ENCODE data around the gene ULK4.
A peak's percentile ranks its signal among the peaks of the same experiment; 100 is the strongest.

The ULK4 gene

GRCh38 chr3:41213588-41213987, 748.3 kb downstream of the ULK4 start:
- H3K9ac ChIP-seq (ENCODE audit: low read length) = no peak overlapping the region
- peaks cover 49% of the 10 kb centered on the region for H3K4me1 ChIP-seq (ENCODE audit: control insufficient read depth, low read depth, low read length)
- H3K4me3 ChIP-seq (ENCODE audit: low read length) = peak overlapping the region; percentile 14
- no peaks in the 10 kb centered on the region for H3K9me3 ChIP-seq (ENCODE audit: control insufficient read depth, low read depth, low read length)
- H3K36me3 ChIP-seq (ENCODE audit: control insufficient read depth, low read depth, low read length) = no peaks in the 10 kb centered on the region
- no peaks in the 10 kb centered on the region for H3K27me3 ChIP-seq (ENCODE audit: control insufficient read depth, insufficient read depth, low read length)
- no peak overlapping the region for H3K27ac ChIP-seq (ENCODE audit: low read length)

GRCh38 chr3:41212088-41212487, 749.8 kb downstream of the ULK4 start:
- Histone ChIP-seq H3K27ac (ENCODE audit: low read length) (no peak overlapping the region), H3K27me3 (ENCODE audit: control insufficient read depth, insufficient read depth, low read length) (no peaks in the 10 kb centered on the region), H3K9ac (ENCODE audit: low read length) (no peak overlapping the region), H3K4me3 (ENCODE audit: low read length) (no peak overlapping the region), H3K9me3 (ENCODE audit: control insufficient read depth, low read depth, low read length) (no peaks in the 10 kb centered on the region), H3K36me3 (ENCODE audit: control insufficient read depth, low read depth, low read length) (no peaks in the 10 kb centered on the region), H3K4me1 (ENCODE audit: control insufficient read depth, low read depth, low read length) (peaks cover 63% of the 10 kb centered on the region)

- Histone ChIP-seq H3K9ac (ENCODE audit: low read length) (no peak overlapping the region), H3K27ac (ENCODE audit: low read length) (no peak overlapping the region), H3K36me3 (ENCODE audit: control insufficient read depth, low read depth, low read length) (no peaks in the 10 kb centered on the region), H3K4me1 (ENCODE audit: control insufficient read depth, low read depth, low read length) (peaks cover 65% of the 10 kb centered on the region), H3K4me3 (ENCODE audit: low read length) (no peak overlapping the region), H3K9me3 (ENCODE audit: control insufficient read depth, low read depth, low read length) (no peaks in the 10 kb centered on the region), H3K27me3 (ENCODE audit: control insufficient read depth, insufficient read depth, low read length) (no peaks in the 10 kb centered on the region)
Measured at GRCh38 chr3:41210966-41211365, 750.9 kb downstream of the ULK4 start.

- no peaks in the 10 kb centered on the region for H3K27me3 ChIP-seq (ENCODE audit: control insufficient read depth, insufficient read depth, low read length)
- no peak overlapping the region for H3K9ac ChIP-seq (ENCODE audit: low read length)
- H3K9me3 ChIP-seq (ENCODE audit: control insufficient read depth, low read depth, low read length) = no peaks in the 10 kb centered on the region
- no peak overlapping the region for H3K4me3 ChIP-seq (ENCODE audit: low read length)
- H3K27ac ChIP-seq (ENCODE audit: low read length) = no peak overlapping the region
- no peaks in the 10 kb centered on the region for H3K36me3 ChIP-seq (ENCODE audit: control insufficient read depth, low read depth, low read length)
- H3K4me1 ChIP-seq (ENCODE audit: control insufficient read depth, low read depth, low read length) = peaks cover 64% of the 10 kb centered on the region
Measured at GRCh38 chr3:41209646-41210045, 752.3 kb downstream of the ULK4 start.

GRCh38 chr3:41208507-41209220, 753.2 kb downstream of the ULK4 start:
- Histone ChIP-seq H3K9me3 (ENCODE audit: control insufficient read depth, low read depth, low read length) (no peaks in the 10 kb centered on the region), H3K9ac (ENCODE audit: low read length) (no peak overlapping the region), H3K36me3 (ENCODE audit: control insufficient read depth, low read depth, low read length) (no peaks in the 10 kb centered on the region), H3K27ac (ENCODE audit: low read length) (no peak overlapping the region), H3K4me3 (ENCODE audit: low read length) (no peak overlapping the region), H3K27me3 (ENCODE audit: control insufficient read depth, insufficient read depth, low read length) (no peaks in the 10 kb centered on the region), H3K4me1 (ENCODE audit: control insufficient read depth, low read depth, low read length) (peaks cover 64% of the 10 kb centered on the region)

GRCh38 chr3:41207355-41207754, 754.5 kb downstream of the ULK4 start:
- Histone ChIP-seq H3K36me3 (ENCODE audit: control insufficient read depth, low read depth, low read length) (no peaks in the 10 kb centered on the region), H3K4me1 (ENCODE audit: control insufficient read depth, low read depth, low read length) (peaks cover 65% of the 10 kb centered on the region), H3K4me3 (ENCODE audit: low read length) (peak overlapping the region; percentile 10), H3K9ac (ENCODE audit: low read length) (no peak overlapping the region), H3K27me3 (ENCODE audit: control insufficient read depth, insufficient read depth, low read length) (no peaks in the 10 kb centered on the region), H3K27ac (ENCODE audit: low read length) (no peak overlapping the region), H3K9me3 (ENCODE audit: control insufficient read depth, low read depth, low read length) (no peaks in the 10 kb centered on the region)

- H3K4me1 ChIP-seq (ENCODE audit: control insufficient read depth, low read depth, low read length) = peaks cover 69% of the 10 kb centered on the region
- H3K4me3 ChIP-seq (ENCODE audit: low read length) = no peak overlapping the region
- no peaks in the 10 kb centered on the region for H3K9me3 ChIP-seq (ENCODE audit: control insufficient read depth, low read depth, low read length)
- no peak overlapping the region for H3K27ac ChIP-seq (ENCODE audit: low read length)
- H3K9ac ChIP-seq (ENCODE audit: low read length) = no peak overlapping the region
- H3K36me3 ChIP-seq (ENCODE audit: control insufficient read depth, low read depth, low read length) = no peaks in the 10 kb centered on the region
- no peaks in the 10 kb centered on the region for H3K27me3 ChIP-seq (ENCODE audit: control insufficient read depth, insufficient read depth, low read length)
Measured at GRCh38 chr3:41205591-41205990, 756.3 kb downstream of the ULK4 start.

GRCh38 chr3:41204369-41204768, 757.5 kb downstream of the ULK4 start:
- no peaks in the 10 kb centered on the region for H3K9me3 ChIP-seq (ENCODE audit: control insufficient read depth, low read depth, low read length)
- no peak overlapping the region for H3K27ac ChIP-seq (ENCODE audit: low read length)
- H3K27me3 ChIP-seq (ENCODE audit: control insufficient read depth, insufficient read depth, low read length) = no peaks in the 10 kb centered on the region
- H3K4me3 ChIP-seq (ENCODE audit: low read length) = peak overlapping the region; percentile 98
- H3K9ac ChIP-seq (ENCODE audit: low read length) = no peak overlapping the region
- no peaks in the 10 kb centered on the region for H3K36me3 ChIP-seq (ENCODE audit: control insufficient read depth, low read depth, low read length)
- H3K4me1 ChIP-seq (ENCODE audit: control insufficient read depth, low read depth, low read length) = peaks cover 69% of the 10 kb centered on the region

- H3K27ac ChIP-seq (ENCODE audit: low read length) = no peak overlapping the region
- H3K9me3 ChIP-seq (ENCODE audit: control insufficient read depth, low read depth, low read length) = no peaks in the 10 kb centered on the region
- no peaks in the 10 kb centered on the region for H3K36me3 ChIP-seq (ENCODE audit: control insufficient read depth, low read depth, low read length)
- peaks cover 65% of the 10 kb centered on the region for H3K4me1 ChIP-seq (ENCODE audit: control insufficient read depth, low read depth, low read length)
- H3K9ac ChIP-seq (ENCODE audit: low read length) = peak overlapping the region; percentile 24
- H3K4me3 ChIP-seq (ENCODE audit: low read length) = peak overlapping the region; percentile 98
- H3K27me3 ChIP-seq (ENCODE audit: control insufficient read depth, insufficient read depth, low read length) = peaks cover 4% of the 10 kb centered on the region
Measured at GRCh38 chr3:41202834-41203345, 759.0 kb downstream of the ULK4 start.

GRCh38 chr3:41202075-41202833, 759.6 kb downstream of the ULK4 start:
- Histone ChIP-seq H3K4me3 (ENCODE audit: low read length) (peak overlapping the region; percentile 98), H3K27ac (ENCODE audit: low read length) (no peak overlapping the region)

GRCh38 chr3:41200669-41201021, 761.3 kb downstream of the ULK4 start:
- no peak overlapping the region for H3K27ac ChIP-seq (ENCODE audit: low read length)
- no peaks in the 10 kb centered on the region for H3K9me3 ChIP-seq (ENCODE audit: control insufficient read depth, low read depth, low read length)
- no peaks in the 10 kb centered on the region for H3K36me3 ChIP-seq (ENCODE audit: control insufficient read depth, low read depth, low read length)
- peaks cover 43% of the 10 kb centered on the region for H3K4me1 ChIP-seq (ENCODE audit: control insufficient read depth, low read depth, low read length)
- peaks cover 10% of the 10 kb centered on the region for H3K27me3 ChIP-seq (ENCODE audit: control insufficient read depth, insufficient read depth, low read length)
- peak overlapping the region; percentile 98 for H3K4me3 ChIP-seq (ENCODE audit: low read length)
- H3K9ac ChIP-seq (ENCODE audit: low read length) = peak overlapping the region; percentile 86

More at GRCh38 chr3:41202075-41202833, 759.6 kb downstream of the ULK4 start:
- Histone ChIP-seq H3K36me3 (ENCODE audit: control insufficient read depth, low read depth, low read length) (no peaks in the 10 kb centered on the region), H3K27me3 (ENCODE audit: control insufficient read depth, insufficient read depth, low read length) (peaks cover 10% of the 10 kb centered on the region), H3K9ac (ENCODE audit: low read length) (peak overlapping the region; percentile 86), H3K9me3 (ENCODE audit: control insufficient read depth, low read depth, low read length) (no peaks in the 10 kb centered on the region), H3K4me1 (ENCODE audit: control insufficient read depth, low read depth, low read length) (peaks cover 59% of the 10 kb centered on the region)

All from iPS-18a (cell line).